Activated CD4-positive, alpha-beta T cell treated with anti-CD3 and anti-CD28 coated beads for 24 hours (primary cell): ENCODE data around the gene DALRD3.

Source experiments
- DNase-seq, 2 donors: peaks; one replicate each; pipeline ENCODE4 v3.0.0-alpha.2; 2020; ENCODE audit warnings: low read depth in 2 of 2

Gene DALRD3

DNA sequence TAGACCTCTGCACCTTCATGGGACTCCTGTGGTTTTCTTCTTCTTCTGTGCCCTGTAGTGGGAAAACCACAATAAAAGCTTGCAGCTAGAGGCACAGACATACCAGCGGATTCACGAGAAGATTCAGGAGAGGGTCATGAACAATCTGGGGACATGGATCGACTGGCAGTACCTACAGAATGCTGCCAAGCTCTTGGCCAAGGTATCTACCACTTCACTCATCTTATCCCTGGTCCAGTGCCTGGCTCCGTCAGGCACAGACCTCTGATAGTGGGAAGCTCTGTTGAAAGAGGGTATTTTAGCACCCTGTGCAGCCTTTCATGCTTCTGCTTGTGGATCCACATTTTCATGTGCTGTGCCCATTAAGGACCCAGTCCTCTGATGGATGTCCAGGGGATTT lies 38.1 kb downstream of the DALRD3 start:
- no peak for DNase-seq

DNA sequence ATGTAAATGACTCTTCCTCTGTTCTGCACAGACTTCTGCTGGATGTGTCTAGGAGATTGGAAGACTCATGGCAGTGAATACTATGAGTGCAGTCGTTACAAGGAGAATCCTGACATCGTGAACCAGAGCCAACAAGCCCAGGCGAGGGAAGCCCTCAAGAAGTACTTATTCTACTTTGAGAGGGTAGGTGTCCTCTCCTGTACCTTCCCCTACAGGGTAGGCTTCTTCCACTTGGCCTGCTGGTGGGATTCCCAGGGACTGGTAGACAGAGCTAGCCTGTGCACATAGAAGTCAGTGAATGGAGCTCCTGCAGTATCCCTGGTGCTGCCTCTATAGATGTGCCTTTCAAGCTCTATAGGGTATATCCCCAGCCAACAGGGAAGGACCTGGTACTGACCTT lies 38.9 kb downstream of the DALRD3 start:
- DNase-seq = no peak

DNA sequence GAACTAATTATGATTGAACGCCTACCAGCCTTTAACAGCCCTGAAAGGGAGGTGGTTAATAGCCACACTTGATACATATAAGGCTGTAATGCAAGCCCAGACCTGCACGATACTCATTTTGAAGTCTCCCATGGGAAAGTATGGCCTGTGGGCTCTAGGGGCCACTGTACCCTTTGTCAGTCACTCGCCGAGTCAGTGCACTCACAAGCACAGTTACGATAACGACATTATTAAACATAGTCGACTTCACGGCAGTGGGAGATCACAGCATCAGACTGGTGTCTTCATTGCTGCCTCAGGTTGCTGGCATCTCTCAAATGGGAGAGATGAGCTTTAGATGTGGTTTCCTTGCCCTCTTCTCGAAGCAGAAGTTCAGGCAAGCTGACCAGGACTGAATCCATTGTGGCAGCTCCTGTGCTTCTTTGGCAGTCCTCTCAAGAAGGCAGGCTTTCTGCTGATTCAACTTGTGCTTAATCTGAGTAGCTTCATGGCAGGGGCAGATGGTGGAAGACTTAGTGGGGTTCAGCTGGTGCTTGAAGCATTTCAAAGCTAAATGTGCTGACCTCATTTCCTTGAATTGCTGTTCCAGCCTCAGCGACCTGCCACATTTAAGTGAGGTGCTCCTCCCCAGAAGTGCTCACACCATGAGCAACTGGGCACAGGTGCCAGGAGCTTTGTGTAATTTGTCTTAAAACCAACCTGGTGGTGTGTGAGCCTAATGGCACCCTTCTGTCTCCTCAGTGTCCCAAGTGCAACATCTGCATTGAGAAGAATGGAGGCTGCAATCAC lies 44.1 kb downstream of the DALRD3 start:
- no peak for DNase-seq

DNA sequence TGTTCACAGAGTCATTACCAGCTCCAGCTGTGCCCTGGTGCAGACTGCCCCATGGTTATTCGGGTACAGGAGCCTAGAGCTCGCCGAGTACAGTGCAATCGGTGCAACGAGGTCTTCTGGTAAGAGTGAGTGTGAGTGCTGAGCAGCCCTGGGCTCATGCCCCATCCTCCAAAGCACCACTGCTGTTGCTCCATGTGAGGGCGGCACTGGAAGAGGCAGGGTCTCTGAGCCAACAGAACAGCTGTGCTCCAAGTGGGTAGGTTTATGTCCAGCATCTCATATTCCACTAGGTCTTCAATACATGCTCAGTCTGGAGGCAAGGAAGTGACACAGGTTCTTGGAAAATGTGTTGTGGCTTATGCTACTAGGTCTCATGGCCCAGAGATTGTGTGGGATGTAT lies 47.8 kb downstream of the DALRD3 start:
- no peak for DNase-seq

DNA sequence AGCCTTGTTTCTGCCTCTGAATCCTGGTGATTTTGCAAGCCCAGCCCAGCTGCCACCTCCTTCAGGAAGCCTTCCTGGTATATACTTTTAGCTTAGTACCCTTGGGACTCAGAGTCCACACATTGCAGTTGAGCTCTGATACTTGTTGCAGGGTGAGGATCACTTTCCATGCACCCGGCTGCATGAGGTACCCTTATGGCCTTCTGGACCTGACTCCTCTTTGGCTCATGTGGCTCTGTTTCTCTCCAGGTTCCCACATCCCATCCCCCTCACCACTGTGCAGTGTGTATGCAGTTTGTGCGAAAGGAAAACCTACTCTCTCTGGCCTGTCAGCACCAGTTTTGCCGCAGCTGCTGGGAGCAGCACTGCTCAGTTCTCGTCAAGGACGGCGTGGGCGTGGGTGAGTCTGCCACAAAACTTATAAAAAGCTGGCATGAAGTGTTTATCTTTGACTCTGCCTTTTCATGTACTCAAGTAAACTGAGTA lies 51.5 kb downstream of the DALRD3 start:
- DNase-seq = peak; percentile 18 to 33

DNA sequence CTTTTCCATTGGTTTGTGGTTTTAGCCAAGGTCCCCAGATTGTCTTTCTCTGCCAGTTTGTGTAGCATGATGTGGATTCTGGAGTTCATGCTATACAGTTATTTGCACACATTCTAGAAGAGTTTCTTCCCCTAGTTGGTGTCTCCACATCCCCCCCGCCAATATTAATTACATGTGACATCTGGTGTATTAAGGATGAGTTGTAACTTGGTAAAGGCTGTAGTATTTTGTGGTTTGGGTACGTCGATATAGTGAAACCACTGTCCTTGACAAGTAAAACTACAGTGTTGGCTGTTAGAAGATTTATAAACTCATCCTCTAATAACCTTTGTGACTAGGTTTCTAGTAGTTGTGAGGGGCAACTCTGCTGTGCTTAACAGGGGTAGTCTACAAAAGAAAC lies 52.0 kb downstream of the DALRD3 start:
- DNase-seq = no peak
